WTC11 (cell line): ENCODE results near the gene WNT7A. TPM values are rescaled to one million over a fixed set of nuclear protein-coding genes. Genes with fewer than 3 reads are reported as not detected.

Experiments used
- ATAC-seq: fragments of 200-7000 bp; cut with Tn5 transposase; 2 replicates; pipeline ENCODE4 v1.10.0; 2021; ENCODE audit warnings: mild to moderate bottlenecking, moderate library complexity
- CTCF ChIA-PET: fragments of 300-600 bp; sonication (Branson Sonifier 250); formaldehyde crosslinking; loops from one replicate; lab custom pipeline; 2021; ENCODE audit warnings: antibody characterized with exemption; lab: Charles Lee
- POLR2A ChIA-PET: fragments of 350-600 bp; sonication (Branson Sonifier 250); formaldehyde crosslinking; loops from one replicate; lab custom pipeline; 2021; ENCODE audit warnings: antibody characterized with exemption; lab: Charles Lee
- DNase-seq: peaks from one replicate; pipeline ENCODE4 v3.0.0; 2021; ENCODE audit warnings: low spot score
- H3K27ac Mint-ChIP-seq: 2 replicates; pipeline ENCODE4 v1.8.0; 2021; ENCODE audit warnings: mixed read lengths
- H3K27me3 Mint-ChIP-seq: 2 replicates; pipeline ENCODE4 v1.8.0; 2021; ENCODE audit warnings: low read depth, mild to moderate bottlenecking, moderate library complexity, mixed read lengths
- H3K36me3 Mint-ChIP-seq: 2 replicates; pipeline ENCODE4 v1.8.0; 2021; ENCODE audit warnings: mixed read lengths
- H3K4me1 Mint-ChIP-seq: 2 replicates; pipeline ENCODE4 v1.8.0; 2022; ENCODE audit warnings: mixed read lengths
- H3K4me3 Mint-ChIP-seq: 2 replicates; pipeline ENCODE4 v1.8.0; 2021; ENCODE audit warnings: mild to moderate bottlenecking, moderate library complexity, mixed read lengths
- H3K9me3 Mint-ChIP-seq: 2 replicates; pipeline ENCODE4 v1.8.0; 2021; ENCODE audit warnings: mixed read lengths
- CREM ChIP-seq: sonication (generic); formaldehyde crosslinking; IDR thresholded peaks from 2 replicates; pipeline ENCODE4 v1.8.1; 2022; ENCODE audit warnings: mild to moderate bottlenecking, missing genetic modification reagents, moderate library complexity
- FOXP1 ChIP-seq: sonication (generic); formaldehyde crosslinking; IDR thresholded peaks from 2 replicates; pipeline ENCODE4 v1.8.0; 2022; ENCODE audit warnings: missing genetic modification reagents, mild to moderate bottlenecking, moderate library complexity, borderline replicate concordance
- GTF2I ChIP-seq: fragments of 250-450 bp; sonication (Bioruptor Pico); conservative IDR thresholded peaks from 2 replicates; pipeline ENCODE4 v1.4.0; 2021; ENCODE audit warnings: mild to moderate bottlenecking
- KAT7 ChIP-seq: sonication (generic); formaldehyde crosslinking; IDR thresholded peaks from 2 replicates; pipeline ENCODE4 v1.8.1; 2023; ENCODE audit warnings: missing genetic modification reagents, mild to moderate bottlenecking, borderline replicate concordance
- MYBL2 ChIP-seq: sonication (generic); formaldehyde crosslinking; IDR thresholded peaks from 2 replicates; pipeline ENCODE4 v1.8.1; 2023; ENCODE audit warnings: mild to moderate bottlenecking, moderate library complexity, missing genetic modification reagents
- NR1H2 ChIP-seq: sonication (generic); formaldehyde crosslinking; IDR thresholded peaks from 2 replicates; pipeline ENCODE4 v1.9.0; 2021; ENCODE audit warnings: mild to moderate bottlenecking, moderate library complexity, missing genetic modification reagents
- OVOL2 ChIP-seq: fragments of 250-450 bp; sonication (Bioruptor Pico); IDR thresholded peaks from 2 replicates; pipeline ENCODE4 v1.9.0; 2021; ENCODE audit warnings: mild to moderate bottlenecking, borderline replicate concordance
- ZNF121 ChIP-seq: sonication (generic); formaldehyde crosslinking; IDR thresholded peaks from 2 replicates; pipeline ENCODE4 v1.8.0; 2023; ENCODE audit warnings: missing genetic modification reagents
- ZNF219 ChIP-seq: sonication (generic); formaldehyde crosslinking; IDR thresholded peaks from 2 replicates; pipeline ENCODE4 v1.8.0; 2023; ENCODE audit warnings: missing genetic modification reagents, mild to moderate bottlenecking, borderline replicate concordance
- ZNF232 ChIP-seq: sonication (generic); formaldehyde crosslinking; IDR thresholded peaks from 2 replicates; pipeline ENCODE4 v1.8.0; 2022; ENCODE audit warnings: mild to moderate bottlenecking, missing genetic modification reagents
- ZNF263 ChIP-seq: sonication (generic); formaldehyde crosslinking; IDR thresholded peaks from 2 replicates; pipeline ENCODE4 v1.8.1; 2022; ENCODE audit warnings: low read depth, mild to moderate bottlenecking, moderate library complexity, missing genetic modification reagents
- ZNF416 ChIP-seq: fragments of 250-450 bp; sonication (Bioruptor Pico); IDR thresholded peaks from 2 replicates; pipeline ENCODE4 v1.9.0; 2021; ENCODE audit warnings: mild to moderate bottlenecking, inconsistent platforms
- total RNA-seq: library from RNA; stranded (reverse); gene quantifications from 3 replicates; pipeline ENCODE4 v1.2.3, GENCODE V29; 2021
- TF ChIP-seq, protein P1 (sequence below): sonication (generic); formaldehyde crosslinking; IDR thresholded peaks from 2 replicates; pipeline ENCODE4 v1.8.1; 2022; ENCODE audit warnings: mild to moderate bottlenecking, moderate library complexity, missing genetic modification reagents
- TF ChIP-seq, protein P2 (sequence below): sonication (generic); formaldehyde crosslinking; IDR thresholded peaks from 2 replicates; pipeline ENCODE4 v1.8.1; 2023; ENCODE audit warnings: mild to moderate bottlenecking, missing genetic modification reagents, borderline replicate concordance
- TF ChIP-seq, protein P3 (sequence below): sonication (generic); formaldehyde crosslinking; conservative IDR thresholded peaks from 2 replicates; pipeline ENCODE4 v1.8.1; 2023; ENCODE audit warnings: mild to moderate bottlenecking, low read depth, missing genetic modification reagents, moderate library complexity
- TF ChIP-seq, protein P4 (sequence below): fragments of 250-450 bp; sonication (Bioruptor Pico); IDR thresholded peaks from 2 replicates; pipeline ENCODE4 v1.9.0; 2021; ENCODE audit warnings: mild to moderate bottlenecking, borderline replicate concordance

Gene WNT7A
- total RNA-seq, 1 experiment from 2014 or later = 0.04 TPM

DNA sequence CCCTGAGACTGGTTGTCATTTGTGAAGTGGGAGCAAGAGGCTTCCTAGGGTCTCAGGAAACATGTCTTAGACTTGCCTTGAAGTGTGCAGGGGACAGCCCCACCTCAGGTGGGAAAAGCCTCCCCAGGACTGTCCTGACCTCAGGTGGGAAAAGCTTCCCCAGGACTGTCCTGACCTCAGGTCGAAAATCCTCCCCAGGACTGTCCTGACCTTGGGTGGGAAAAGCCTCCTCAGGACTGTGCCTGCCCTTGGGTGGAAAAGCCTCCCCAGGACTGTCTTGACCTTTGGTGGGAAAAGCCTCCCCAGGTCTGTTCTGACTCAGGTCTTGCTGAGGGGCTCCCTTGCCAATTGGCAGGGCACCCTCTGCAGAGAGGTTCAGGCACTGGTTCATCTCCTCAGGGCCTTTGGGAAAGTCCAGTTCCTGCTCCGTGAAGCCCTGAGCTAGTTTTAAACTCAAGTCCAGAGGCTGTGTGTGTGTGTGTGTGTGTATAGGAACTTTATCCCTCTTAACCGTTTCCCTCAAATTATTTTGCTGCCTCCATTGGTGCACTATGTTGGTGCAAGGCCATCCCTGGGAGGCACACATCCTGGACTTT, 64.7 kb downstream of the WNT7A start:
- Mint-ChIP-seq H3K4me1 (no peaks in the 10 kb centered on the region), H3K27me3 (peaks cover 26% of the 10 kb centered on the region), H3K9me3 (peaks cover 26% of the 10 kb centered on the region), H3K4me3 (no peak overlapping the region), H3K36me3 (peaks cover 31% of the 10 kb centered on the region), H3K27ac (no peak overlapping the region)
- ChIA-PET POLR2A (no interaction called here), CTCF (no interaction called here)
- ATAC-seq (no peak), DNase-seq (no peak)
- TF ChIP-seq NR1H2 (no peak), GTF2I (CRISPR knock-in tag) (peak; percentile 54; the same call in 1 of the 2 replicates), ZNF121 (CRISPR knock-in tag) (0 out of 2 replicates have a peak, but pooled peaks have one; percentile 5)

DNA sequence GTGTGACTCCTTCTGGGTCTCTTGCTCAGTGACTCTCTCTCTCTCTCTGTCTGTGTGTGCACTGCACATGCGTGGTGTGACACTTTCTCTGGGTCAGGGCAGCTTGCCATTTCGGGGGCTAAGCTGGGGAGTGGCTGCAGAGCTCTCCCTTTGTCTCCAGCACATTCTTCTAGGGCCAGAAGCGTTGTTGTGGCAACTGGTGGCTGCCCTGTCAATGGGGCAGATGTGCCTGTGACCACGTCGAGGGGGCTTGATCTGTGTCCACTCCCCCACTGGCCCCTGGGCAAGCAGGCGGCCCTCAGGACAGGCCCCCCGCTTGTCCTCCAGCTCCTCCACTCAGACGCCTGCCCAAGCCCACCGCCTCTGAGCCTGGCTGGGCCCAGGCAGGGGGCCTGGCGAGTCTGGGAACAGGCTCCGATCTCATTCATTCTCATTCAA, 67.8 kb downstream of the WNT7A start:
- TF ChIP-seq CREM (CRISPR knock-in tag) = no peak
- no peak for TF ChIP-seq ZNF416 (CRISPR knock-in tag)
- no peak for TF ChIP-seq ZNF219 (CRISPR knock-in tag)
- TF ChIP-seq ZNF232 = no peak
- TF ChIP-seq, protein P1, sequence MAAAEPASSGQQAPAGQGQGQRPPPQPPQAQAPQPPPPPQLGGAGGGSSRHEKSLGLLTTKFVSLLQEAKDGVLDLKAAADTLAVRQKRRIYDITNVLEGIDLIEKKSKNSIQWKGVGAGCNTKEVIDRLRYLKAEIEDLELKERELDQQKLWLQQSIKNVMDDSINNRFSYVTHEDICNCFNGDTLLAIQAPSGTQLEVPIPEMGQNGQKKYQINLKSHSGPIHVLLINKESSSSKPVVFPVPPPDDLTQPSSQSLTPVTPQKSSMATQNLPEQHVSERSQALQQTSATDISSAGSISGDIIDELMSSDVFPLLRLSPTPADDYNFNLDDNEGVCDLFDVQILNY = no peak
- TF ChIP-seq, protein P2, sequence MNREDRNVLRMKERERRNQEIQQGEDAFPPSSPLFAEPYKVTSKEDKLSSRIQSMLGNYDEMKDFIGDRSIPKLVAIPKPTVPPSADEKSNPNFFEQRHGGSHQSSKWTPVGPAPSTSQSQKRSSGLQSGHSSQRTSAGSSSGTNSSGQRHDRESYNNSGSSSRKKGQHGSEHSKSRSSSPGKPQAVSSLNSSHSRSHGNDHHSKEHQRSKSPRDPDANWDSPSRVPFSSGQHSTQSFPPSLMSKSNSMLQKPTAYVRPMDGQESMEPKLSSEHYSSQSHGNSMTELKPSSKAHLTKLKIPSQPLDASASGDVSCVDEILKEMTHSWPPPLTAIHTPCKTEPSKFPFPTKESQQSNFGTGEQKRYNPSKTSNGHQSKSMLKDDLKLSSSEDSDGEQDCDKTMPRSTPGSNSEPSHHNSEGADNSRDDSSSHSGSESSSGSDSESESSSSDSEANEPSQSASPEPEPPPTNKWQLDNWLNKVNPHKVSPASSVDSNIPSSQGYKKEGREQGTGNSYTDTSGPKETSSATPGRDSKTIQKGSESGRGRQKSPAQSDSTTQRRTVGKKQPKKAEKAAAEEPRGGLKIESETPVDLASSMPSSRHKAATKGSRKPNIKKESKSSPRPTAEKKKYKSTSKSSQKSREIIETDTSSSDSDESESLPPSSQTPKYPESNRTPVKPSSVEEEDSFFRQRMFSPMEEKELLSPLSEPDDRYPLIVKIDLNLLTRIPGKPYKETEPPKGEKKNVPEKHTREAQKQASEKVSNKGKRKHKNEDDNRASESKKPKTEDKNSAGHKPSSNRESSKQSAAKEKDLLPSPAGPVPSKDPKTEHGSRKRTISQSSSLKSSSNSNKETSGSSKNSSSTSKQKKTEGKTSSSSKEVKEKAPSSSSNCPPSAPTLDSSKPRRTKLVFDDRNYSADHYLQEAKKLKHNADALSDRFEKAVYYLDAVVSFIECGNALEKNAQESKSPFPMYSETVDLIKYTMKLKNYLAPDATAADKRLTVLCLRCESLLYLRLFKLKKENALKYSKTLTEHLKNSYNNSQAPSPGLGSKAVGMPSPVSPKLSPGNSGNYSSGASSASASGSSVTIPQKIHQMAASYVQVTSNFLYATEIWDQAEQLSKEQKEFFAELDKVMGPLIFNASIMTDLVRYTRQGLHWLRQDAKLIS (CRISPR knock-in tag) = no peak
- TF ChIP-seq MYBL2 (CRISPR knock-in tag) = no peak
- no peak for TF ChIP-seq KAT7
- TF ChIP-seq, protein P3, sequence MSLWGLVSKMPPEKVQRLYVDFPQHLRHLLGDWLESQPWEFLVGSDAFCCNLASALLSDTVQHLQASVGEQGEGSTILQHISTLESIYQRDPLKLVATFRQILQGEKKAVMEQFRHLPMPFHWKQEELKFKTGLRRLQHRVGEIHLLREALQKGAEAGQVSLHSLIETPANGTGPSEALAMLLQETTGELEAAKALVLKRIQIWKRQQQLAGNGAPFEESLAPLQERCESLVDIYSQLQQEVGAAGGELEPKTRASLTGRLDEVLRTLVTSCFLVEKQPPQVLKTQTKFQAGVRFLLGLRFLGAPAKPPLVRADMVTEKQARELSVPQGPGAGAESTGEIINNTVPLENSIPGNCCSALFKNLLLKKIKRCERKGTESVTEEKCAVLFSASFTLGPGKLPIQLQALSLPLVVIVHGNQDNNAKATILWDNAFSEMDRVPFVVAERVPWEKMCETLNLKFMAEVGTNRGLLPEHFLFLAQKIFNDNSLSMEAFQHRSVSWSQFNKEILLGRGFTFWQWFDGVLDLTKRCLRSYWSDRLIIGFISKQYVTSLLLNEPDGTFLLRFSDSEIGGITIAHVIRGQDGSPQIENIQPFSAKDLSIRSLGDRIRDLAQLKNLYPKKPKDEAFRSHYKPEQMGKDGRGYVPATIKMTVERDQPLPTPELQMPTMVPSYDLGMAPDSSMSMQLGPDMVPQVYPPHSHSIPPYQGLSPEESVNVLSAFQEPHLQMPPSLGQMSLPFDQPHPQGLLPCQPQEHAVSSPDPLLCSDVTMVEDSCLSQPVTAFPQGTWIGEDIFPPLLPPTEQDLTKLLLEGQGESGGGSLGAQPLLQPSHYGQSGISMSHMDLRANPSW (CRISPR knock-in tag) = no peak
- no peak for TF ChIP-seq ZNF263 (CRISPR knock-in tag)
- no peak for TF ChIP-seq OVOL2 (CRISPR knock-in tag)
- TF ChIP-seq FOXP1 (CRISPR knock-in tag) = no peak
- TF ChIP-seq, protein P4, sequence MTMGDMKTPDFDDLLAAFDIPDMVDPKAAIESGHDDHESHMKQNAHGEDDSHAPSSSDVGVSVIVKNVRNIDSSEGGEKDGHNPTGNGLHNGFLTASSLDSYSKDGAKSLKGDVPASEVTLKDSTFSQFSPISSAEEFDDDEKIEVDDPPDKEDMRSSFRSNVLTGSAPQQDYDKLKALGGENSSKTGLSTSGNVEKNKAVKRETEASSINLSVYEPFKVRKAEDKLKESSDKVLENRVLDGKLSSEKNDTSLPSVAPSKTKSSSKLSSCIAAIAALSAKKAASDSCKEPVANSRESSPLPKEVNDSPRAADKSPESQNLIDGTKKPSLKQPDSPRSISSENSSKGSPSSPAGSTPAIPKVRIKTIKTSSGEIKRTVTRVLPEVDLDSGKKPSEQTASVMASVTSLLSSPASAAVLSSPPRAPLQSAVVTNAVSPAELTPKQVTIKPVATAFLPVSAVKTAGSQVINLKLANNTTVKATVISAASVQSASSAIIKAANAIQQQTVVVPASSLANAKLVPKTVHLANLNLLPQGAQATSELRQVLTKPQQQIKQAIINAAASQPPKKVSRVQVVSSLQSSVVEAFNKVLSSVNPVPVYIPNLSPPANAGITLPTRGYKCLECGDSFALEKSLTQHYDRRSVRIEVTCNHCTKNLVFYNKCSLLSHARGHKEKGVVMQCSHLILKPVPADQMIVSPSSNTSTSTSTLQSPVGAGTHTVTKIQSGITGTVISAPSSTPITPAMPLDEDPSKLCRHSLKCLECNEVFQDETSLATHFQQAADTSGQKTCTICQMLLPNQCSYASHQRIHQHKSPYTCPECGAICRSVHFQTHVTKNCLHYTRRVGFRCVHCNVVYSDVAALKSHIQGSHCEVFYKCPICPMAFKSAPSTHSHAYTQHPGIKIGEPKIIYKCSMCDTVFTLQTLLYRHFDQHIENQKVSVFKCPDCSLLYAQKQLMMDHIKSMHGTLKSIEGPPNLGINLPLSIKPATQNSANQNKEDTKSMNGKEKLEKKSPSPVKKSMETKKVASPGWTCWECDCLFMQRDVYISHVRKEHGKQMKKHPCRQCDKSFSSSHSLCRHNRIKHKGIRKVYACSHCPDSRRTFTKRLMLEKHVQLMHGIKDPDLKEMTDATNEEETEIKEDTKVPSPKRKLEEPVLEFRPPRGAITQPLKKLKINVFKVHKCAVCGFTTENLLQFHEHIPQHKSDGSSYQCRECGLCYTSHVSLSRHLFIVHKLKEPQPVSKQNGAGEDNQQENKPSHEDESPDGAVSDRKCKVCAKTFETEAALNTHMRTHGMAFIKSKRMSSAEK (CRISPR knock-in tag) = no peak
- TF ChIP-seq, all 79 proteins: peak for 0
- no peak for ATAC-seq
- peaks cover 24% of the 10 kb centered on the region for H3K9me3 Mint-ChIP-seq
- no peak overlapping the region for H3K4me3 Mint-ChIP-seq
- CTCF ChIA-PET = interaction anchor here (1.0 to 1.2 kb wide), 2 partner anchors 69 to 154 kb away, joined by 3 to 5 read pairs; no protein-coding TSS in a partner anchor
- POLR2A ChIA-PET = no interaction called here
- peaks cover 31% of the 10 kb centered on the region for H3K36me3 Mint-ChIP-seq
- H3K27ac Mint-ChIP-seq = no peak overlapping the region
- peaks cover 26% of the 10 kb centered on the region for H3K27me3 Mint-ChIP-seq
- no peaks in the 10 kb centered on the region for H3K4me1 Mint-ChIP-seq
- no peak for DNase-seq
